ENCODE results near the gene KCNQ5.
"Not testable (repeated sequence)": the region's sequence is repeated elsewhere in the genome, so short reads cannot be mapped to it uniquely, and the experiment has no call there.

The KCNQ5 gene

DNA sequence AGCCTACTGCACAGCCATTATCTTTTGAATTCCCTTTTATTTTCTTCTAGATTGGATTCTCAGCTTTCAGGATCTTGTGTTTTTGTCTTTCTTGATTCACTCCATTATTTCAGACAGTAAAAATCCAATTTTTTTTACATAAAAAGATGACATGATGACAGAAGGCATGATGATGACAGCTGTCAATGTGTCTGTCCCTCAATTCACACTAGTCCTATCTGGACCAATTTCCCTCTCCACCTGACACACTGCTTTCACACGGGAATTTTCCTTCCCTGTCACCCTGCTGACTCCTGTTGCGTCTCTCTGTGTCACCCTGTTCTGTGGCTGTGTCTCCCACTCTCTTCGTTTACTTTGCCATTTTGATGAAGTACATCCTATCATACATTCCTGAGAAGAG is 529.9 kb downstream of the KCNQ5 start:
- no peak for DNase-seq

DNA sequence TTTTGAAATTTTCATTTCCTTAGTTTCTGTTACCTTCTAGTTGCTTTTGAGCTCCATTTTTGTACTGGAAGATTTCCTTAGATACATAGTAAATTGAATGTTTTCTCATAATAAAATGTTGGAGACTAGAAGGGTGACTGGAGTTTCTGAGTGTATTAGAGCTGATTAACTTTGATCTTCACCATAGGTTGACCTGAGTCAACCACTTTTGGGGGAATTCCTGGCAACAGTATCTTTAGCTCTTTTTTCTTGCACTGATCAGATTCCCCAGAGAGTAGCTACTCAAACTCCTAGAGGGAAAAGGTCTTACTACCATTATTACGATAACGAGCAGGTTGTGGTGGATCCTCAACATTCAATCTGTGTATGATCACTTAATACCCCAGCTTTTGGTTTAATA is 530.7 kb downstream of the KCNQ5 start:
- no peak for DNase-seq

DNA sequence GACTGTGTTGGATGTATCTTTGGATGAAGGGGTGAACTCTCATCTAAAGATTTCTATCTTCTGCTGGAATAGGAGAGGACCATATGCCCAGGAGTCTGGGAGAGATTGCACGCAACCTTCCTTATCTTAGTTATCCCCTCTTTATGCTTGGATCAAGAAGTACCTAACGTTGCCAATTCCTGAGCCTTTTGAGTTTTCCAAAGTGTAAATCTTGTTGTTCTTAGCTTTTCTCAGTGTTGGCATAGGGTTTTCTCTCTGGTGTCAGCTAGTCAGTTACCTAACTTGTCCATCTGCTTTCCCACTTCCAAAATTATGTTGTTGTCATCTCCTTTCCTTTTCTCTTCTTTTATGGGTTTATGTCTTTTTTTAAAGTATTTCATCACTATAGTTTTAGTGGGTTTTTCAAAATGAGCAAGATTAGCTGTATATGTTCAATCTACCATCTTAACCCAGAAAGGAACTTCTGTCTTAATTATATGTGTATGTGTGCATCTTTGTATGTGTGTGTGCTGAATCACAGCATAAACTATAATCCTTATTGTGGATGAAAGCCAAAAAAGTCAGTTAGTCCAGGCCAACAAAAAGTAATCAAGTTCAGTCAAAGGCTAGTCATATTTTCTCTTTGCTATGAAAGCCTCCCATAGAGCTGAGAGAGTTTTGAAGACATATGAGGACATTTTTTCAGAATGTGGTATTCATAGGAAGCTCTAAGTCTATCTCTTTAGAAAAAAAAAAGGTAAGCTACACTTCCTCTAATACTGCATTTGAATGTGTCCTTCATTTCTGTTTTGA is 531.3 kb downstream of the KCNQ5 start:
- no peak for DNase-seq

DNA sequence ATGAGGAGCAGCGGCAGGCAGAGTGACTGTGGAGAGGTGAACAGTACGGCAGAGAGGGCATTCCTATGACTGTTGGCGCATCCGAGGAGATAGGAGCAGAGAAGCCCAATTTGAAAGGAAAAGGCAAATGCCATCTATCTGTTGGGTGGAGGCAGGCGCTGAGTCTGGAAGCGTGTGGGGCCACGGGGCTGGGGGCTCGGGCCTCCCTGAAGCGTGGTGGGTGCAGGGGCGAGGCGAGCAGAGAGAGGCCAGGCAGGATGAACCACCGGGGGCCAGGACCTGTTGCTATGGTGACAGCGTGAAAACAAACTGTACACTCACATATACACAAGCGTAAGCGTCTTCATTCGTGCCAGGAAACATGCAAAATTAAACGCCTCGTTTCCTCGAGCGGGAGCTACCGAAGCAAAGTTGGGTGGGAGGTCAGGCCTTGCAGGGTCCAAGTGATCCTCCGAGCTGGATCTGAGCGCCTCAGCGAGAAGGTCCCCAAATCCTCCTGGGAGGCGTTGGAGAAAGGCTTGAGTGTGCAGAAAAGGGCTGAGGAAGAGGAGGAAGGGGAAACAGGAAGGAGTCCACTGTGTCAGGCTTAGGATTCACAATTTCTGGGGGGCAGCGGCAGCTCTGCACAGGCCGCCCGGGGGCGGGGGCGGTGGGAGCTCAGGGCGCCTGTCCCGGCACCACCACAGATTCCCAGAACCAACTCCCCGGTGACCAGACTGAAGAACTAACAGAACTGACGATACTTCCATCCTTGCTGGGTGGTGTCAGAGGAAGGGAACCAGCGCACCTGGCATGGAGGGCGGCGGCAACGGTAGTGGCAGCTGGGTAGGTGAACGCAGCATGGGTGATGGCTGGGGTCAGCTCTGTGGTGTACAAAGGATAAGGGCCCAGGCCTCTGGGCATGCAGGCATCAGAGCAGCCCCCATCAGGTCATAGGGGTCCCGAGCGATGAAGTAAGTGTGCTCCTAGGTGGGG is 535.2 kb downstream of the KCNQ5 start:
- no peak for DNase-seq

DNA sequence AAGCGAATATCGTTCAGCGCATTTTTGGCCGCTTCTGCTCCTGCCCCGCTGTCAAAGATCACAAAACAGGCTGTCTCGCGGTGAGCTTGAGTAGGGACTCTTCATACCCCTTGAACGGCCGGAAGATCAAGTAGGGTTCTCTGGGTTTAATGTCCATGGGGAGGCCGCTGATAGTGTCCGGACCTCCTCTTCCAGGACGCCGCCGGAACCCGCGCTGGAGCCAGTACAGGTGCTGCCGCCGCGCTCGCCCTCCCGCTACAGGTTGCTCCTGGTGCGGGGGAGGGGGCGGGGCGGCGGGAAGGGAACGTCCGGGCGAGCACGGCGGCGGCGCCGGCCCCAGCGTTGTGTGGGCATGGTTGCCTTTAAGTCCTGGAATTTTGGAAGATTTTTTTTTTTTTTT is 536.0 kb downstream of the KCNQ5 start:
- DNase-seq = no peak

DNA sequence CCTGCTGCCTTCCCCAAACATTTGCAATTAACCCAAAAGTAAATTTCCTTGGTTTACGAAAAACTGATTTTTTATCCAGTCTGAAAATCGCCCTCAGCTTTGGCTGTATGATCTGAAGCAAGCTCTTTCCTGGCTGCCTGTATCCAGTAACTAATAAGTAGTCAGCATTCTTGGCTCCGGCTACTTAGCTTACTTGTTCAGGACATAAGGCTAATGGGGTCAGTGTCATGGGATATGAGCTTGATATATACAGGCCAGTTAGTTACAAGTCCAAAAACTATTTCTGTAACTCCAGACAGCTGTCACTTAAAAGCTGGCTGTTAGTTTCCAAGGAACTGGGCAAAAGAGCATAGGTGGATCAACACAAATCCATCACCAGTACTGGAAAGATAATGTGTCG is 547.2 kb downstream of the KCNQ5 start:
- DNase-seq = no peak

DNA sequence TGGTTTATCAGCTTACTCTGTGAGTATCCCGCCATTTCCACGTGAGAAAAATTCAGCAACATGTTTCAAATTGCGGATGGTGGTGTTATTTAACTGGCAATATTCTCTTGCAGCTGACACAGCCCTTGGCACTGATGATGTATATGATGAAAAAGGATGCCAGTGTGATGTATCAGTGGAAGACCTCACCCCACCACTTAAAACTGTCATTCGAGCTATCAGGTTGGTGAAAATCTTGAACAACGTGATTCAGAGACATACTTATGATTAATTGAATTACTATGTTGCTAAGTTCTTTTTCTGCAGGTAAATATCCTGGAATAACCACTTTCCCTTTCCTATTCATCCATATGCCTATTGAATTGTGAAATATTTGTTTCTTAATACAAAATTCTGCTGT is 547.8 kb downstream of the KCNQ5 start:
- no peak for DNase-seq

DNA sequence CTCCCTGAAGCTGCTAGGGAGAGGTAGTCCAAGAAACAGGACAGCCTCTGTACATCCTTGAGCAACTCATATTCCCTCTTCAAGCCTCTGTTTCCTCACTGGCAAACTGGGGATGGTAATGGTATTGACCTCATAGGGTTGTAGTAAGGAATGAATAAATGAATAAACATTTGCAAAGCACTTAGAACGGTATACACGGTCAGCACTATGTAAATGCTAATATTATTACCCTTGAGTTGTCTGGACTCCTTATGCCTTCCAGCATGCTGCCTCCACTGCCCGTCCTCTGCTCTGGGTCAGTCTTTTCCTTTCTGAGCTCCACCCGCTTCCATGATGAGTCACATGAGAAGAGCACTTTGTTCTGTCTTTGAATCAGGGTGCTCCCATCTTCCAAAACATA is 552.8 kb downstream of the KCNQ5 start:
- no peak for DNase-seq

DNA sequence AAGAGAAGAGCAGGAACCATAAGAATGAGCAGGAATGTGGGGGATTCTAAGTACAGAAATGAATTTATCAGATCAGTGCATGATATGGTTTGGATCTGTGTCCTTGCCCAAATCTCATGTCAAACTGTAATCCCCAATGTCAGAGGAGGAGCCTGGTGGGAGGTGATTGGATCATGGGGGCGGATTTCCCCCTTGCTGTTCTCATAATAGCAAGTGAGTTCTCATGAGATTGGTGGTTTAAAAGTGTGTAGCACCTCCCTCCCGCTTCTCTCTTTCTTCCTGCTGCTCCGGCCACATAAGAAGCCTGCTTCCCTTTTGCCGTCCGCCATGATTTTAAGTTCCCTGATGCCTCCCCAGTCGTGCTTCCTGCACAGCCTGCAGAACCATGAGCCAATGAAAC is 554.2 kb downstream of the KCNQ5 start:
- DNase-seq = no peak

DNA sequence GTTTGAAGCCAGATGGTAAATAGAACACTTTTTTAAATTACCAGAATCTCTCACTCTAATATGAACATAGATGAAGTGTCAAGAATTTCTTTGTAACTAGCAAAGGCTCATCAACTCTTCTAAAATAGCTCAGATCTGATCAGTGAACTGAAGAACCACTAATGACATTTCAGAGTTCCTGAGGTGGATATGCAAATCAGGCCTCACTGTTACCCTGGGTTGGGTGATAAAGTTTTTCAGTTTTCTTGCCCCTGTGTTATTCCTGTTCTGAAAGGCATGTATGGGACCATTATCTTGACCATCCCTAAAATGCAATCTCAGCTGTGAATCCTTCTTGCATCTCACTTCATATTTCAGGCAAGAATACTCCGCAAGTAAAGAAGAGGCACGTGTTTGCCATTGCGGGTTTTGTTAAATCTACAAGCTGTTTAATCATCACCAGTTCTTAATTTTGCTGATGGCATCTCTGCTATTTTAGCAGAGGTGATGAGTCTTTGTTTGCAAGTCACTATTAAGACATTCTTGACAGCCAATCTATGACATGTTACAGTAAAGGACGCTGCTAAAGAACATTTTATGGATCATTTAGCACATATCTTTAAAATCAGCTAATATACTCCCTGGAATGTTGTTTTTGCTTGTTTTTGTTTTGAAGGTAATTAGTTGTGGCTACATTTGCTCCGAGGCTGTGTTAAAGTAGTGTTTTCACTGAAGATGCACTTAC is 555.5 kb downstream of the KCNQ5 start:
- DNase-seq = no peak

DNA sequence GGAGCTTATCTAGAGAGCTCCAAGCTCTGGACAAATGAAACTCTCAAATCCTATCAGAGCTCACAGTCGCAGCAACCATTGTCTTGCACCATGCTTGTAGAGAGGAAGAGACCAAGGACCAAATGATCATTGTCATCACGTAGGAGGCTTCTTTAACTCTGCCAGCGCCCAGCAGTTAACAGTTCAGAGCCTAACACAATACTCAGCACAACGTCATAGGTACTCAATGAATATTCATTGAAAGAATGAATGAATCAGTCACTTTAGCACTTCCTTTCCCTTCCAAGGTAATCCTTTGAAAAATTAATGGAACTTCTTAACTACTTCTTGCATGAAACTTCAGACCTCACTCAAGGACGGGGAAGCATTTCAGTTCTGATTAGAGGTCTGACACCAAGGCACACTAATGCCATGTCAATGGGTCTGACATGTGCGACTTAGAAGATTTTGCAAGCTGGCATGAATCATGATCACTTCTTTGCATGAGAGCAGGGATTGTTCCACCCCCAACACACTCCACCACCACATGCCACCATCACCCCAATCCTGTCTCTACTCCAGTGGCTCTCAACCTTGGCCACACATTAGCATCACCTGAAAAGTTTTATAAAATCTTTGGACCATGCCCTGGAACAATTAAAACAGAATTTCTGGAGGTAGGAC is 558.3 kb downstream of the KCNQ5 start:
- DNase-seq = no peak

DNA sequence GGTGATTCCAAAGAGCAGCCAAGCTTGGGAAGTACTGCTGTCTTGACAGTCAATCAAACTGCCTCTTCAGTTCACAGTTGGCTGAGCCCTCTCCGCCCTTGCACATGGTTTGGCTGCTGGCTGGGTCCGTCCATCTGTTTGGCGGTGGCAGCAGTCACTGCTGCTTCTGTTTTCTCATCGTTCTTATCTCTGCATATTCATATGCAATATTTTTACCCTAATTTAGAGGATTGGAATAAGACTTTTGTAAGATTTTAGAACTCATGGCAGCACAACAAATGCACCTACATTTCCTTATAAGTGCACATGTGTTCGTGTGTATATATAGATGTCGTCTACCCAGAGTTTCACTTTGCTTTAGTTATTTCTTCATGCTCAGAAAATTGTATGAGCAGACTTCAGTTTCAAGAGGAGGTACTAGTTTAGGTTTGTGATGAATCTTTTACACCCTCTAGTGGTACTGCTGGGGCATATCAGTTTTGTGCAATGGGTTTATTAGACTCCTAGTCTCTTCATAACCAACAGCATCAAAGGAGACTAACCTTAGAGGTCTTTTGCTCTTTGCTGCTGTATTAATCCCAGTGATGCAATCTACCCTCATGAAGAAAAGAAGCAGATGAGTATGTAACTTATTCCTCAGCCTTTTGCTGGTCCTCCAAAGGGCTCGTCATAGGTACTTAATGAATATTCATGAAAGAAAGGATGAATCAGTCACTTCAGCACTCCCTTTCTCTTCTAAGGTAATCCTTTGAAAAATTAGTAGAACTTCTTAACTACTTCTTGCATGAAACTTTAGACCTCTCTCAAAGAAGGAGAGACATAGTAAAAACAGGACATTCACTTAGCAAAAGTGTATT is 559.1 kb downstream of the KCNQ5 start:
- no peak for DNase-seq

DNA sequence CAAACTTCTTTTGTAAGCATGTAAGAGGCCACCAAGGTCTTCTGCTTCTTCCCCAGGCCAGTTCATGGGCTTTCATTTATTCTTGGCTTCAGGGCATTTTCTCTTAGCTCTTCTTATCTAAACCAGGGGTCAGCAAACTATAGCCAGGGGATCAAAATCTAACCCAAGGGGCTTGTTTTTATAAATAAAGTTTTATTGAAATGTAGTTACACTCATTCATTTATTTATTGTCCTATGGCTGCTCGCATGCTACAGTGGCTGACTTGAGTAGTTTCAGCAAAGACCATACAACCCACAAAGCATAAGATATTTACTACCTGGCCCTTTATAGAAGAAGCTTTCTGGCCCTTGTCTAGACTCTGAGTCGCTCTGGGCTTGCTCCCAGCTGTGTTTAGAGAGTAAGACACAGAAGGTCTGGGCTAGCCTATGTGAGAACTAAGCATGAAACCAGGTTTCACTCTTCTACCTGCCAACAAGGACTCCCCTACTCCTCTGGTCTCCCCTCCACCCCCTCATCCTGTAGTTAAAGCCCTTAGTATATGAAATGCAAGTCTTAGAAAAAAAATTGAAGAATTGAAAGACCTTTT is 560.2 kb downstream of the KCNQ5 start:
- no peak for DNase-seq

DNA sequence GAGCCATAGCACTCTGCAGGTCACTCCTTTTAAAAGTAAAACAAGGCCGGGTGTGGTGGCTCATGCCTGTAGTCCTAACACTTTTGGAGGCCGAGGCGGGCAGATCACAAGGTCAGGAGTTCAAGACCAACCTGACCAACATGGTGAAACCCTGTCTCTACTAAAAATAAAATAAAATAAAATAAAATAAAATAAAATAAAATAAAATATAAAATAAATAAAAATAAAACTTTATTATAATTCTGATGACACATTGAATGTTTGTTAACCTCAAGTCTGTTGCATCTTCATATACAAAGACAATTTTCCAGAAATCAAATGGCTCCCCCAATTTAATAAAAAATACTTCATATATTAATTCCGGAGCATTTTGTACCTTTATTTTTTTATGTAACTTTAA is 571.4 kb downstream of the KCNQ5 start:
- DNase-seq = not testable (repeated sequence)

DNA sequence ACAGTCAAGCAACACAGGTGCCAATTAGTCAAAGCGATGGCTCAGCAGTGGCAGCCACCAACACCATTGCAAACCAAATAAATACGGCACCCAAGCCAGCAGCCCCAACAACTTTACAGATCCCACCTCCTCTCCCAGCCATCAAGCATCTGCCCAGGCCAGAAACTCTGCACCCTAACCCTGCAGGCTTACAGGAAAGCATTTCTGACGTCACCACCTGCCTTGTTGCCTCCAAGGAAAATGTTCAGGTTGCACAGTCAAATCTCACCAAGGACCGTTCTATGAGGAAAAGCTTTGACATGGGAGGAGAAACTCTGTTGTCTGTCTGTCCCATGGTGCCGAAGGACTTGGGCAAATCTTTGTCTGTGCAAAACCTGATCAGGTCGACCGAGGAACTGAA is 572.9 kb downstream of the KCNQ5 start:
- no peak for DNase-seq

DNA sequence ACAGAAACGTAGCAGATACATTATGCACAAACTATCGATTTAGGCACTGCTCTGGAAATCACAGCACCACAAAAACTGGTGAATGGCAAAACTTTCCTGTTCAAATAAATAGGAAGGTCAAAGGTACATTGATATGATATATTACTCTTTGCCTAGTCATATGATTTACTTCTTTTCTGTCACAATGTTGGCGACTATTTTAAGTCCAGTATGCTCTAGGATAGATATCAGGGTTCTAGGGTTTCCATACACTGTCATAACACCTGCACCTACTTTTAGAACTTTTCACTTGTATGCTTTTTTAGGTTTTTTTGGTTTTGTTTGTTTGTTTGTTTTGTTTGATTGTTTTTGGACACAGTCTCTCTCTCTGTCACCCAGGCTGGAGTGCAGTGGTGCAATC is 578.4 kb downstream of the KCNQ5 start:
- no peak for DNase-seq

DNA sequence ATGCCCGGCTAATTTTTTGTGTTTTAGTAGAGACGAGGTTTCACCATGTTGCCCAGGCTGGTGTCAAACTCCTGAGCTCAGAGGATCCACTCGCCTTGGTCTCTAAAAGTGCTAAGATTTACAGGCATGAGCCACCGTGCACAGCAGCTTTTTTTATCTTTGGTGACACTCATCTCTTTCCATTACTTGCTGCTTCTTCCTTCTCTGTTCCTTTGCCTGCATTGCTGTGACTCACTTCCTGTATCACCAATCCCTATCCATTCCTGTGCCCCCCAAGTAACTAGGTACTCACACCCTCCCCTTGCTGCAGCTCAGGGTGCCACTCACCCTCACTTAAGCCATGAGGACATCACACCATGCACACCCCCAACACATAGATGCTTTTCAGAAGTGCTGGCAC is 578.9 kb downstream of the KCNQ5 start:
- no peak for DNase-seq

DNA sequence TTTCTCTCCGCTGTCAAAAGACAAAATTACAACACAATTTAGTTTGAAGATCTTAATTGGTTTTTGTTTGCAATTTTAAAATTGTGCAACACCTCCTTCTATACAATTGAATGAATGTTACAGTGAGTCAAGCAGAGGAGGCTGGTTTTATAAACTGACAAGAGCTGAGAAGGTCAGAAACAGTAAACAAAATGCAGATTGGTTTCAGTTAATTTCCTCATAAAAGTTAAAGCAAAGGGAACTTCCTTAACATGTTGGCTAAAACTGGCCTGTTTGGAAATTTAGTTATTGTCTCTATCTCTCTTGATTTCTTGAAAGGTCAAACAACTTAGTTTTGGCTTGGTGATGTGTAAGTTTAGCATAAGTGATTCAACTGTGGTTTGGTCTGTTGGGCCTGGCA is 581.2 kb downstream of the KCNQ5 start:
- no peak for DNase-seq

DNA sequence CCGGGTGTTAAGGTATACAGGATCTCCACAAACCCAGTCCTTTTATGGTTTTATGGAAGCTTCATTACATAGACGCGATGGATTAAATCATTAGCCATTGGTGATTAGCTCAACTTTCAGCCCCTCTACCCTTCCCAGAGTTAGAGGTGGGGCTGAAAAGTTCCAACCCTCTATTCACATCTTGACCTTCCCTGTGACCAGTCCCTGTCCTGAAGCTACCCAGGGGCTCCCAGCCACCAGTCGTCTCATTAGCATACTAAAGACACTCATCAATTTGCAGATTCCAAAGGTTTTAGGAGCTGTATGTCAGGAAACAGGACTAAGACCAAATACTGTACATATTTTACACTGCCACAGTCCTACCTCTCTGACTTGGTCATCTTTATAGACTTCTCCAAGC is 582.4 kb downstream of the KCNQ5 start:
- no peak for DNase-seq

DNA sequence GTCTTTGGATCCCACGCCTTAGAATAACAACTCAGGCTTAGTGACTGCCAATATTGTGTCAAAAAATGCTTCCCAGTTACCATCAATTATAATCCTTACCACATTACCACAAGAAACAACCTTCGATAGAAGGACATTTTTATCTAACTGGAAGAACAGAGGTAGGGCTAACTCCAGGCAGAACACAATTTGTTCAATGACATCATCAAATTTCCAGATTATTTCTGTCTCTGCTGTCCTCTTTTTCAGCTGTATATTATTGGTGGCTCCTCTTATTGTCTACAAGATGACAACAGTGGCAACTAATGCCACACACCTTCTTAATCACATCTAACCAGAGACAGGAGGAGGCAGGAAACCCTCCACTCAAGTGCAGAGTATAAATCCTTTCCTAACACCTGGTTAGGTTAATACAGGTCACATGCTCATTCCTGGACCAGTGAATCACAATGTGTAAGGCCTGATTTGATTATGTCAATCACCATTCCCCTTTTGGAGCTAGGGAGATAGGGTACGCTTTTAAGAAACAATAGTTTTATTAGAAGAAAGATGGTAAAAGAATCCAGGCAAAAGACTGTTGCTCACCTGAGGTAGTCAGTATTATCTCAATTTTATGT is 585.5 kb downstream of the KCNQ5 start:
- DNase-seq = no peak

DNA sequence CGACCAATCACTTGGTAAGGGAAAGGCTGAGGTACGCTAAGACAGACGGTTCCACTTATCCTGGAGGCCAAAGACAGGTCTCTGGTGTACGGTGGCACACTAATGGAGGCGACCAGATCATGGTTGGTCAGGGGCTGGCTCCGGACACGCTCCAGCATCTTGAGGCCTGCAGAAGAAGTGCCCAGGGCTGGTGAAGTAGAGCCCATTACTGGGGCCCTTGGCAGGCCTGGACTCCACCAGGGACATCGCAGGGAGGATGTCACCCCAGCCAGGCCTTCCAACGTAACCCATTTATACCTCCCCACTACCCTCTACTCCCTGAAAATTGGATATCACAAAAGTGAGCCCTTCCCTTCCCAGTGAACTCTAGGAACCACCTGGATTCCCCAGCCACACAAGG is 587.3 kb downstream of the KCNQ5 start:
- DNase-seq = no peak
